Neuronal stem cell (in vitro differentiated cells): Measurements from ENCODE around the gene ACTN1.

Source experiments
- DNase-seq: peaks from one replicate; pipeline ENCODE4 v3.0.0-alpha.2; 2013; ENCODE audit warnings: low spot score
- H2AFZ ChIP-seq: one replicate; pipeline ENCODE4 v1.6.1; 2013; ENCODE audit warnings: mild to moderate bottlenecking, low read length, inconsistent platforms
- H2AK5ac ChIP-seq: 2 replicates; pipeline ENCODE4 v1.6.1; 2013; ENCODE audit warnings: low read depth, mild to moderate bottlenecking, inconsistent platforms, low read length, moderate library complexity, mixed read lengths
- H2BK120ac ChIP-seq: 2 replicates; pipeline ENCODE4 v1.6.1; 2013; ENCODE audit warnings: low read depth, mild to moderate bottlenecking, inconsistent platforms, low read length, moderate library complexity, mixed read lengths
- H2BK12ac ChIP-seq: one replicate; pipeline ENCODE4 v1.6.1; 2013; ENCODE audit warnings: low read length, inconsistent platforms
- H2BK15ac ChIP-seq: 2 replicates; pipeline ENCODE4 v1.6.1; 2013; ENCODE audit warnings: mild to moderate bottlenecking, low read length, inconsistent platforms, mixed read lengths
- H2BK5ac ChIP-seq: one replicate; pipeline ENCODE4 v1.6.1; 2013; ENCODE audit warnings: inconsistent platforms, mild to moderate bottlenecking, low read length, moderate library complexity
- H3K14ac ChIP-seq: one replicate; pipeline ENCODE4 v1.6.1; 2013; ENCODE audit warnings: low read length, inconsistent platforms
- H3K18ac ChIP-seq: 2 replicates; pipeline ENCODE4 v1.6.1; 2013; ENCODE audit warnings: low read length, inconsistent platforms
- H3K23ac ChIP-seq: 2 replicates; pipeline ENCODE4 v1.6.1; 2013; ENCODE audit warnings: low read depth, mild to moderate bottlenecking, mixed read lengths, low read length, inconsistent platforms; ENCODE audit not compliant: poor library complexity
- H3K27ac ChIP-seq: replicated peaks from 3 replicates; pipeline ENCODE4 v1.5.1; 2013; ENCODE audit warnings: low read length, inconsistent platforms
- H3K27me3 ChIP-seq, 3 experiments: 2 replicates each; pipeline ENCODE4 v1.6.1; 2013; ENCODE audit warnings: low read length in 3 of 3, mild to moderate bottlenecking in 2 of 3, inconsistent platforms in 1 of 3, low read depth in 1 of 3, mixed read lengths in 1 of 3, moderate library complexity in 1 of 3; ENCODE audit not compliant: control insufficient read depth in 3 of 3, insufficient read depth in 3 of 3
- H3K36me3 ChIP-seq, 2 donors: replicated peaks in 1 of 2; 2 replicates each; pipeline ENCODE4 v1.6.1; 2013; ENCODE audit warnings: low read length in 2 of 2; ENCODE audit not compliant: control insufficient read depth in 2 of 2, insufficient read depth in 2 of 2
- H3K4ac ChIP-seq: 2 replicates; pipeline ENCODE4 v1.6.1; 2013; ENCODE audit warnings: inconsistent platforms, mild to moderate bottlenecking, low read length, moderate library complexity
- H3K4me1 ChIP-seq, 2 donors: 1 replicate in 1 of 2; 2 replicates in 1 of 2; pipeline ENCODE4 v1.6.1; 2013; ENCODE audit warnings: low read length in 2 of 2, low read depth in 1 of 2; ENCODE audit not compliant: control insufficient read depth in 2 of 2, insufficient read depth in 1 of 2
- H3K4me2 ChIP-seq: one replicate; pipeline ENCODE4 v1.6.1; 2013; ENCODE audit warnings: mild to moderate bottlenecking, low read length, inconsistent platforms; ENCODE audit not compliant: insufficient read depth, poor library complexity, severe bottlenecking
- H3K4me3 ChIP-seq, 2 donors: 2 replicates each; pipeline ENCODE4 v1.5.1; 2013; ENCODE audit warnings: low read length in 2 of 2, mild to moderate bottlenecking in 2 of 2, inconsistent platforms in 1 of 2, moderate library complexity in 1 of 2
- H3K79me1 ChIP-seq: one replicate; pipeline ENCODE4 v1.6.1; 2013; ENCODE audit warnings: low read depth, mild to moderate bottlenecking, inconsistent platforms, low read length, moderate library complexity
- H3K9ac ChIP-seq: one replicate; pipeline ENCODE4 v1.6.1; 2013; ENCODE audit warnings: mild to moderate bottlenecking, low read depth, low read length, inconsistent platforms; ENCODE audit not compliant: poor library complexity
- H3K9me3 ChIP-seq, 2 donors: replicated peaks in 1 of 2; 2 replicates each; pipeline versions ENCODE3 to v1.6.1; 2013; ENCODE audit warnings: low read length in 2 of 2, mild to moderate bottlenecking in 2 of 2, inconsistent platforms in 1 of 2, low read depth in 1 of 2, mixed read lengths in 1 of 2, moderate library complexity in 1 of 2; ENCODE audit not compliant: control insufficient read depth in 2 of 2, insufficient read depth in 1 of 2
- H4K8ac ChIP-seq: one replicate; pipeline ENCODE4 v1.6.1; 2013; ENCODE audit warnings: low read depth, mild to moderate bottlenecking, inconsistent platforms, low read length, moderate library complexity
- H4K91ac ChIP-seq: one replicate; pipeline ENCODE4 v1.6.1; 2013; ENCODE audit warnings: low read length, low read depth, mild to moderate bottlenecking, inconsistent platforms; ENCODE audit not compliant: poor library complexity
- WGBS, 2 donors: extraction: QIAGEN DNeasy Blood & Tissue Kit; methylation state at CpG; one replicate each; pipeline ENCODE4 v1.1.7; 2013; ENCODE audit warnings: missing lambda C conversion rate in 2 of 2, mixed read lengths in 1 of 2; ENCODE audit not compliant: insufficient read length in 2 of 2, insufficient replicate concordance in 1 of 2; ENCODE audit errors: extremely low coverage in 2 of 2; 5-methylcytosine and 5-hydroxymethylcytosine counted together

Gene ACTN1

GRCh38 chr14:68921049-68921448, 58.1 kb downstream of the ACTN1 start:
- Histone ChIP-seq H3K23ac (no peak overlapping the region), H2AFZ (no peak overlapping the region), H3K9me3 (peaks cover 0 to 6% of the 10 kb centered on the region in 2 donors), H3K18ac (no peak overlapping the region), H3K79me1 (peaks cover 7% of the 10 kb centered on the region), H3K4me3 (no peak overlapping the region), H2BK15ac (no peak overlapping the region), H3K9ac (no peak overlapping the region), H3K27ac (no peak overlapping the region), H3K4ac (no peak overlapping the region), H3K4me2 (no peak overlapping the region), H4K8ac (no peak overlapping the region), H3K36me3 (peaks cover 27 to 70% of the 10 kb centered on the region in 2 donors), H4K91ac (no peak overlapping the region), H2BK120ac (no peak overlapping the region), H2BK5ac (no peak overlapping the region), H3K14ac (no peak overlapping the region), H3K27me3 (no peaks in the 10 kb centered on the region), H2AK5ac (no peak overlapping the region), H2BK12ac (no peak overlapping the region), H3K4me1 (peaks cover 2 to 22% of the 10 kb centered on the region in 2 donors)
- DNase-seq = no peak
- WGBS, 2 donors = no CpG with 5 or more reads among the region's 9 CpGs

GRCh38 chr14:68919129-68919927, 59.8 kb downstream of the ACTN1 start:
- Histone ChIP-seq H3K4ac (no peak overlapping the region), H2BK12ac (no peak overlapping the region), H3K18ac (no peak overlapping the region), H3K4me1 (peaks cover 2 to 15% of the 10 kb centered on the region in 2 donors), H3K36me3 (peaks cover 31 to 73% of the 10 kb centered on the region in 2 donors), H3K14ac (no peak overlapping the region), H2AK5ac (no peak overlapping the region), H3K9ac (no peak overlapping the region), H4K8ac (no peak overlapping the region), H2AFZ (no peak overlapping the region), H3K9me3 (peaks cover 3 to 7% of the 10 kb centered on the region in 2 donors), H4K91ac (no peak overlapping the region), H2BK5ac (no peak overlapping the region), H3K27ac (no peak overlapping the region), H3K23ac (no peak overlapping the region), H3K27me3 (no peaks in the 10 kb centered on the region), H3K79me1 (peaks cover 7% of the 10 kb centered on the region), H3K4me2 (no peak overlapping the region), H2BK15ac (no peak overlapping the region), H3K4me3 (no peak overlapping the region), H2BK120ac (no peak overlapping the region)
- no CpG with 5 or more reads among the region's 8 CpGs for WGBS, 2 donors
- no peak for DNase-seq

- no peak overlapping the region for H3K9ac ChIP-seq
- no peak overlapping the region for H2BK120ac ChIP-seq
- no peak overlapping the region for H3K14ac ChIP-seq
- no peak overlapping the region for H3K23ac ChIP-seq
- H4K8ac ChIP-seq = no peak overlapping the region
- WGBS, 2 donors = no CpG with 5 or more reads among the region's 10 CpGs
- H3K4me3 ChIP-seq = no peak overlapping the region
- no peak overlapping the region for H3K4ac ChIP-seq
- H2BK12ac ChIP-seq = no peak overlapping the region
- no peak overlapping the region for H2BK15ac ChIP-seq
- H3K4me2 ChIP-seq = no peak overlapping the region
- no peak overlapping the region for H2BK5ac ChIP-seq
- H3K18ac ChIP-seq = no peak overlapping the region
- H3K9me3 ChIP-seq = peaks cover 3 to 7% of the 10 kb centered on the region in 2 donors
- H4K91ac ChIP-seq = no peak overlapping the region
- no peak for DNase-seq
- no peak overlapping the region for H2AFZ ChIP-seq
- H3K79me1 ChIP-seq = peaks cover 8% of the 10 kb centered on the region
- H2AK5ac ChIP-seq = no peak overlapping the region
- H3K4me1 ChIP-seq = peaks cover 2 to 14% of the 10 kb centered on the region in 2 donors
- peaks cover 29 to 68% of the 10 kb centered on the region in 2 donors for H3K36me3 ChIP-seq
- no peak overlapping the region for H3K27ac ChIP-seq
- no peaks in the 10 kb centered on the region for H3K27me3 ChIP-seq
Measured at GRCh38 chr14:68918612-68919011, 60.5 kb downstream of the ACTN1 start.

- H3K79me1 ChIP-seq = peaks cover 7% of the 10 kb centered on the region
- no peak overlapping the region for H2BK120ac ChIP-seq
- H3K9me3 ChIP-seq = peaks cover 3 to 7% of the 10 kb centered on the region in 2 donors
- H2BK15ac ChIP-seq = no peak overlapping the region
- H2AK5ac ChIP-seq = no peak overlapping the region
- no peak overlapping the region for H3K18ac ChIP-seq
- H3K36me3 ChIP-seq = peaks cover 34 to 74% of the 10 kb centered on the region in 2 donors
- H3K4me1 ChIP-seq = no peaks in the 10 kb centered on the region
- WGBS, 2 donors = no CpG with 5 or more reads among the region's 11 CpGs
- H2AFZ ChIP-seq = no peak overlapping the region
- H4K8ac ChIP-seq = no peak overlapping the region
- no peak overlapping the region for H4K91ac ChIP-seq
- H3K9ac ChIP-seq = no peak overlapping the region
- H3K27me3 ChIP-seq = no peaks in the 10 kb centered on the region
- no peak overlapping the region for H3K14ac ChIP-seq
- H3K27ac ChIP-seq = no peak overlapping the region
- H3K4me2 ChIP-seq = no peak overlapping the region
- no peak overlapping the region for H2BK12ac ChIP-seq
- H3K4me3 ChIP-seq = no peak overlapping the region
- H3K23ac ChIP-seq = no peak overlapping the region
- H3K4ac ChIP-seq = no peak overlapping the region
- no peak overlapping the region for H2BK5ac ChIP-seq
- DNase-seq = no peak
Measured at GRCh38 chr14:68916358-68916941, 62.7 kb downstream of the ACTN1 start.
